Cardiac muscle cell (in vitro differentiated cells and primary cell): ENCODE results near the gene KCTD14. TPM values are rescaled to one million over a fixed set of nuclear protein-coding genes. Genes with fewer than 3 reads are reported as not detected.

ENCODE experiments used
- DNase-seq, 2 donors: peaks; one replicate each; pipeline versions ENCODE4 v3.0.0 to v3.0.0-alpha.2; 2010 to 2017; ENCODE audit warnings: low read depth in 1 of 2, low spot score in 1 of 2
- H3K27ac ChIP-seq: fragments of 200-600 bp; sonication (generic); 2 replicates; pipeline ENCODE4 v1.5.1; 2016
- H3K27me3 ChIP-seq: fragments of 200-600 bp; sonication (generic); 2 replicates; pipeline ENCODE4 v1.6.0; 2016; ENCODE audit warnings: control low read depth
- H3K36me3 ChIP-seq: fragments of 200-600 bp; sonication (generic); 2 replicates; pipeline ENCODE4 v1.5.1; 2016; ENCODE audit warnings: control low read depth
- H3K4me1 ChIP-seq: fragments of 200-600 bp; sonication (generic); 2 replicates; pipeline ENCODE4 v1.8.1; 2017; ENCODE audit warnings: low read depth, mild to moderate bottlenecking, mixed run types
- H3K4me3 ChIP-seq: fragments of 200-600 bp; sonication (generic); 2 replicates; pipeline ENCODE4 v1.5.1; 2016; ENCODE audit warnings: mild to moderate bottlenecking
- H3K9me3 ChIP-seq: fragments of 200-600 bp; sonication (generic); 2 replicates; pipeline ENCODE4 v1.5.1; 2017; ENCODE audit warnings: low read depth, mild to moderate bottlenecking, control low read depth
- CTCF ChIP-seq: IDR thresholded peaks from 2 replicates; pipeline ENCODE4 v1.5.1; 2012; ENCODE audit warnings: low read depth, mild to moderate bottlenecking, low read length
- polyA plus RNA-seq: library from polyadenylated mRNA; unstranded; fragments of >200 nt; fragmentation: Nextera tagmentation; extraction: Ambion mirVana; gene quantifications from 2 replicates; pipeline ENCODE4 v1.2.1, GENCODE V29; 2016
- total RNA-seq: library from RNA; depleted of rRNA; stranded (reverse); fragments of >200 nt; gene quantifications from 2 replicates; pipeline ENCODE4 v1.2.3, GENCODE V29; 2016

Gene KCTD14
- total and polyA plus RNA-seq, 2 experiments from 2014 or later, result 0.23 to 0.45 TPM

- no peaks in the 10 kb centered on the region for H3K9me3 ChIP-seq
- TF ChIP-seq CTCF, result no peak
- no peaks in the 10 kb centered on the region for H3K27me3 ChIP-seq
- H3K27ac ChIP-seq, result no peak overlapping the region
- no peak overlapping the region for H3K4me3 ChIP-seq
- no peaks in the 10 kb centered on the region for H3K4me1 ChIP-seq
- peaks cover 22% of the 10 kb centered on the region for H3K36me3 ChIP-seq
- no peak for DNase-seq
Measured at GRCh38 chr11:78067704-78068103, 44.6 kb upstream of the KCTD14 start.

GRCh38 chr11:78066471-78066870 is 43.4 kb upstream of the KCTD14 start:
- Histone ChIP-seq H3K36me3 (peaks cover 18% of the 10 kb centered on the region), H3K9me3 (no peaks in the 10 kb centered on the region), H3K27me3 (no peaks in the 10 kb centered on the region), H3K27ac (no peak overlapping the region), H3K4me1 (no peaks in the 10 kb centered on the region), H3K4me3 (no peak overlapping the region)
- DNase-seq, result no peak
- no peak for TF ChIP-seq CTCF

- Histone ChIP-seq H3K4me1 (no peaks in the 10 kb centered on the region), H3K27ac (no peak overlapping the region), H3K9me3 (no peaks in the 10 kb centered on the region)
Measured at GRCh38 chr11:78065203-78065602, 42.1 kb upstream of the KCTD14 start.

GRCh38 chr11:78063440-78064181 is 40.5 kb upstream of the KCTD14 start, which contains the start of gene THRSP:
THRSP (plus strand) TSS chr11:78063861; CDS start chr11:78063882, 21 bp downstream.
- DNase-seq, result no peak

More at GRCh38 chr11:78065203-78065602, 42.1 kb upstream of the KCTD14 start:
- no peaks in the 10 kb centered on the region for H3K27me3 ChIP-seq
- H3K4me3 ChIP-seq, result no peak overlapping the region
- peaks cover 12% of the 10 kb centered on the region for H3K36me3 ChIP-seq
- DNase-seq, result no peak
- TF ChIP-seq CTCF, result no peak

GRCh38 chr11:78062671-78063070 is 39.6 kb upstream of the KCTD14 start:
- DNase-seq, result no peak
- TF ChIP-seq CTCF, result no peak
- H3K36me3 ChIP-seq, result no peaks in the 10 kb centered on the region
- H3K4me1 ChIP-seq, result no peaks in the 10 kb centered on the region
- H3K4me3 ChIP-seq, result no peak overlapping the region
- no peaks in the 10 kb centered on the region for H3K9me3 ChIP-seq
- no peak overlapping the region for H3K27ac ChIP-seq
- no peaks in the 10 kb centered on the region for H3K27me3 ChIP-seq

More at GRCh38 chr11:78063440-78064181, 40.5 kb upstream of the KCTD14 start, which contains the start of gene THRSP:
- H3K4me3 ChIP-seq, result no peak within 1 kb of the TSS
- H3K4me1 ChIP-seq, result no peaks in the 10 kb centered on the region
- no peaks in the 10 kb centered on the region for H3K9me3 ChIP-seq
- no peaks in the 10 kb centered on the region for H3K36me3 ChIP-seq
- no peak for TF ChIP-seq CTCF
- no peak within 1 kb of the TSS for H3K27ac ChIP-seq
- H3K27me3 ChIP-seq, result no peaks in the 10 kb centered on the region
